HFF-Myc (cell line): ENCODE results near the gene FGD4.

ENCODE experiments used
- DNase-seq: peaks from one replicate; pipeline ENCODE4 v3.0.0-alpha.2; 2011; ENCODE audit warnings: low read depth; ENCODE audit errors: extremely low read depth
- H3K4me3 ChIP-seq: replicated peaks from 2 replicates; pipeline ENCODE4 v1.5.1; 2011; ENCODE audit warnings: low read depth, mild to moderate bottlenecking, control low read depth, low read length
- CTCF ChIP-seq: IDR thresholded peaks from 2 replicates; pipeline ENCODE4 v1.5.1; 2012; ENCODE audit warnings: mild to moderate bottlenecking, low read depth, low read length, control low read depth; ENCODE audit errors: missing control alignments

The FGD4 gene

GRCh38 chr12:32478858-32479725 is 79.7 kb downstream of the FGD4 start:
- no peak for TF ChIP-seq CTCF
- H3K4me3 ChIP-seq = no peak overlapping the region
- DNase-seq = no peak

DNA sequence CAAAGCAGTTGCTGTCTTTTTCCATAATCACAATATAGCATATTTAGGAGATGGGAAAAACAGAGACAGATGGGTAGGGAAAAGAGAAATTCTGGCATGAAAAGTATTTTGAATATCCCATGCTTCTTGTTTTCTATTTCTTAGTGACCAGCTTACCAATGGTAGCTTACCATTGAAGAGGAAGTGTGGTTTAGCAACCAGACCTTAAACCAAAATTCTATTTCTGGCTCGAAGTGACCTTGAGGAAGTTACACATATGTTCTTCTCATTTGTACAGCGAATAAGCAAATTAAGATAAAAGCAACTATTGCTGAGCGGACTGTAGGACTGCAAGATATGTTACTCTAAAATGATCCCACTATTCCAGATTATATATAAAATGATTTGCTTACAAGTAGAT is 82.9 kb downstream of the FGD4 start:
- H3K4me3 ChIP-seq = no peak overlapping the region
- DNase-seq = no peak
- no peak for TF ChIP-seq CTCF

DNA sequence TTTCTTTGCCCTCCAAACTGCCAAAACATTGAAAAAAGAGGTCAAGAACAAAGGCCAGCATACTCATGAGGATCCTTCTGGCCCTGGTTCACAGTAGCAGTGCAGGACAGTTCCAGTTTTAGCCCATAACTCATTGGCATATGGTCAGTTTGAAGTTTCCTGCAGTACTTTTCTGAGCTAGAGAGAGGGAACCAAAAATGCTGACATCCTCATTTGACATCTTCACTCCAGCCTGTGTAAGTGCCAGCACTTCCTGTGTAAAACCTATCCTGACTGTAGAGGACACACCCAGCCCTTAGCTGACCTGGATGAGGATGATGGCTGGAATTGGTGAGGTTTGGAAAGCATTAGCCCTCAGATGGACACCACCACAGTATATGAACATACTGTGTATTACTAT is 84.1 kb downstream of the FGD4 start:
- no peak overlapping the region for H3K4me3 ChIP-seq
- DNase-seq = no peak
- no peak for TF ChIP-seq CTCF

DNA sequence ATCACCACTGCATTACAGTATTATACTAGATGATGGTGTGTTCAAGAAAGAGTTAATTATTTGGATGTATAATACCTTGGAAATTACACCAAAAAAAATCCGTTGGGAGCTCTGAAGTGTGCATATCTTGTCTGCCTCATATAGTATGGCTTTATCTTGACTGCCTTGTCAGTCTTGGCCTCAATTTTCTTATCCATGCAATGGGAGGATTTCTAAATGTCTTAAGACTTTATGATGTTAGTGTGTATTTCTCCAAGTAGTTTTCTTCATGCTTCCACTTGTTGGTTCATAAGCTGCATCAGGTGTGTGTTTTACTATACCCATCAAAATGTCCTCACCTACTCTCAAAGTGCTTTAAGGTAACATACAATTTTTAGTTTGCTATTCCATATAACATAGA is 84.6 kb downstream of the FGD4 start:
- H3K4me3 ChIP-seq = no peak overlapping the region
- no peak for TF ChIP-seq CTCF
- no peak for DNase-seq

DNA sequence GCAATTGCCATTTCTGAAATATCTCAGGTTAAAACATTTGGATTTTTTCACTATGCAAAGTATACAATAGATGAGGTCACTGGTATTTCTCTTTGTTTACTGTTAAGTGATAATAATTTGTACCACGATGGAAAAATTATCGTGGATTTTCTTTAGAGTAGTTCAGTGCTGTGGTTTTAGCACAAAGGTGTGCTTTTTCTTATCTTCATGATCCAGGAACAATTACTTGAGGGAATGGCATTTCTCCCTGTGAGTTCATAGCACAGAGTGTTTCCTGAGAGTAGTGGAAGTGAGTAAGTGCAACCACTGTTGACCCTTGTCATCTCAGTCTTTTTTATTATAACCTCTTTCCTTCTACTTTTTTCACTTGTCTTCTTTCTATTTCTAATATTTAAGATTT is 86.8 kb downstream of the FGD4 start:
- no peak for DNase-seq
- TF ChIP-seq CTCF = no peak
- no peak overlapping the region for H3K4me3 ChIP-seq

DNA sequence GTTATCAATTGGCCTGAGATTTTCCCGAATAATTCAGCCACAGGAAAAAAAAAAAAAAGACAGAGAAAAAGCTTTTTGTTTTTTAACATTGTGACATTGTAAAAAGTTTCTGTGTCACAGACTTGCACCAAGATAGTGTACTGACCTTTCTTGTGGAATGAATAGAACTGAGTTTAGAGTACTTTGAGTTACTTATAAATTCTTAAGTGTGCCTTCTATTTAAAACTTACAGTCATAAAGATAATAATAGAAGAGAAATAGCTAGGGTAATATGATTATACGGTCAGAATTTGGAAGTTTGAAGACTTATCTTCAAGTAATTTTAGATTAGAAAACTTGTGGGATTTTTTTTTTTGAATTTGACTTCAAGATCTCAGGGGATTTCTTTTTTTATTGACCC is 88.8 kb downstream of the FGD4 start:
- DNase-seq = no peak
- H3K4me3 ChIP-seq = no peak overlapping the region
- no peak for TF ChIP-seq CTCF

DNA sequence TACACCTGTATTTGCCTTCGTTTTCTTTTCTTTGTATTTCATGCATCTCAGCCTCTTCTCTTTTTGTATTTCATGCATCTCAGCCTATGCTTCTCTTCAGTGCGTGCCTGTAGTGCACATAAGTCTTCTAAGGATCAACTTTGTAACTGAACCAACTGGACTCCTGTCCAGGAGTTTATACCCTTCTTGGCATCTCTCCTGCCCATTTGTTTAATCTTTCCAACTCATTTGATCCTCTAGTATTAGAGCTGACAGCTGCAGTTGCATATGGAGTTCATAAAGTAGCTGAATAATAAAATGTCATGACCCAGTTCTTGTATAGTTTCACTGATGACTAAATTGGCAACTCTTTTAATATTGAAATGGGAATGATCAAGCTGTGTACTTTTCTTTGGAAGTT is 89.7 kb downstream of the FGD4 start:
- no peak overlapping the region for H3K4me3 ChIP-seq
- DNase-seq = no peak
- TF ChIP-seq CTCF = no peak
